H1 (cell line): Measurements from ENCODE around the gene PDIA6. TPM values are rescaled to one million over a fixed set of nuclear protein-coding genes. Genes with fewer than 3 reads are reported as not detected.

Experiments used
- BCL11A ChIP-seq, 2 experiments: IDR thresholded peaks; one replicate each; pipeline ENCODE4 v1.6.1; 2011; ENCODE audit warnings: low read depth in 2 of 2, low read length in 2 of 2, mild to moderate bottlenecking in 2 of 2
- CEBPB ChIP-seq: IDR thresholded peaks from 2 replicates; pipeline ENCODE4 v1.6.1; 2012; ENCODE audit warnings: low read depth, low read length
- FOSL1 ChIP-seq: IDR thresholded peaks from 2 replicates; pipeline ENCODE4 v1.6.1; 2011; ENCODE audit warnings: mild to moderate bottlenecking, low read depth, low read length, moderate library complexity; ENCODE audit not compliant: insufficient read depth
- POU5F1 ChIP-seq: IDR thresholded peaks from 2 replicates; pipeline ENCODE4 v1.6.1; 2011; ENCODE audit warnings: low read depth, mild to moderate bottlenecking, low read length, moderate library complexity
- RBBP5 ChIP-seq: IDR thresholded peaks from 2 replicates; pipeline ENCODE4 v1.7.1; 2012; ENCODE audit warnings: low read depth, mild to moderate bottlenecking, inconsistent platforms, low read length, moderate library complexity, borderline replicate concordance
- RXRA ChIP-seq: IDR thresholded peaks from 2 replicates; pipeline ENCODE4 v1.6.1; 2011; ENCODE audit warnings: low read depth, mild to moderate bottlenecking, low read length, moderate library complexity; ENCODE audit not compliant: insufficient read depth
- TAF1 ChIP-seq: IDR thresholded peaks from 2 replicates; pipeline ENCODE4 v1.6.1; 2011; ENCODE audit warnings: mild to moderate bottlenecking, low read depth, low read length
- TCF12 ChIP-seq: IDR thresholded peaks from 2 replicates; pipeline ENCODE4 v1.6.1; 2011; ENCODE audit warnings: low read depth, mild to moderate bottlenecking, low read length
- polyA plus RNA-seq, 7 experiments: library from polyadenylated mRNA; depleted of rRNA in 3 of 7; stranded (reverse) in 5 of 7; unstranded in 2 of 7; fragments of >200 nt in 5 of 7; fragments of 200-250 nt in 2 of 7; gene quantifications; 1 replicate in 5 of 7; 2 replicates in 1 of 7; 4 replicates in 1 of 7; pipeline versions ENCODE4 v1.2.1 to v1.2.3, GENCODE V29; 2011 to 2013; ENCODE audit warnings: missing spikeins in 2 of 7, mixed read lengths in 2 of 7
- total RNA-seq: library from RNA; stranded (reverse); fragmentation: NEBNext Ultra II Directional; extraction: Animal tissue kit (Norgen Biotek cat#: 25700); gene quantifications from 2 replicates; pipeline ENCODE4 v1.2.1, GENCODE V29; 2021
- TF ChIP-seq, protein P1 (sequence below): fragments of 300-600 bp; sonication (generic); IDR thresholded peaks from 2 replicates; pipeline ENCODE4 v1.7.1; 2012; ENCODE audit warnings: low read length, moderate library complexity, mild to moderate bottlenecking, inconsistent platforms; ENCODE audit not compliant: insufficient replicate concordance

Gene PDIA6
- total and polyA plus RNA-seq, 2 of the 8 experiments (the other 6 are each of a cell fraction or from before 2014, with no cell fraction given) = 181 to 384 TPM

DNA sequence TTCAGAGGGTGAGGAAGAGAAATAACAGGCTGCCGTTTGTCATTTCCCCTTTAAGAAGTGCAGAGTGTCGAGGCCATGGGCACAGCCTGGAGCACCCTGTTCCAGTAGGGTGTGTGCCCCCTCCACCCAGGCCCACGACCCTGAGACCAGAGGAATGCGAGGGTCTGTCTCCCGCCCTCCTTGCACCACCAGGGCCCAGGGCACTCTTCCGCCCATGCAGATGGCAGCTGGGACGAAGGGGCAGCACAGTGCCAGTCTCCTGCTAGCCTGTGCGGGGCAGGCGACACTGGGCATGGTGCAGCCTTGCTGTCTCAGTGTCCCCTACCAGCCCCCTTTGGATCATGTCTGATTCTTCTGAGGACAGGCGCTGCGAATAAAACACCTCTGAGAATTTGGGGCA, 15.8 kb upstream of the PDIA6 start (continued):
- TF ChIP-seq, protein P1, sequence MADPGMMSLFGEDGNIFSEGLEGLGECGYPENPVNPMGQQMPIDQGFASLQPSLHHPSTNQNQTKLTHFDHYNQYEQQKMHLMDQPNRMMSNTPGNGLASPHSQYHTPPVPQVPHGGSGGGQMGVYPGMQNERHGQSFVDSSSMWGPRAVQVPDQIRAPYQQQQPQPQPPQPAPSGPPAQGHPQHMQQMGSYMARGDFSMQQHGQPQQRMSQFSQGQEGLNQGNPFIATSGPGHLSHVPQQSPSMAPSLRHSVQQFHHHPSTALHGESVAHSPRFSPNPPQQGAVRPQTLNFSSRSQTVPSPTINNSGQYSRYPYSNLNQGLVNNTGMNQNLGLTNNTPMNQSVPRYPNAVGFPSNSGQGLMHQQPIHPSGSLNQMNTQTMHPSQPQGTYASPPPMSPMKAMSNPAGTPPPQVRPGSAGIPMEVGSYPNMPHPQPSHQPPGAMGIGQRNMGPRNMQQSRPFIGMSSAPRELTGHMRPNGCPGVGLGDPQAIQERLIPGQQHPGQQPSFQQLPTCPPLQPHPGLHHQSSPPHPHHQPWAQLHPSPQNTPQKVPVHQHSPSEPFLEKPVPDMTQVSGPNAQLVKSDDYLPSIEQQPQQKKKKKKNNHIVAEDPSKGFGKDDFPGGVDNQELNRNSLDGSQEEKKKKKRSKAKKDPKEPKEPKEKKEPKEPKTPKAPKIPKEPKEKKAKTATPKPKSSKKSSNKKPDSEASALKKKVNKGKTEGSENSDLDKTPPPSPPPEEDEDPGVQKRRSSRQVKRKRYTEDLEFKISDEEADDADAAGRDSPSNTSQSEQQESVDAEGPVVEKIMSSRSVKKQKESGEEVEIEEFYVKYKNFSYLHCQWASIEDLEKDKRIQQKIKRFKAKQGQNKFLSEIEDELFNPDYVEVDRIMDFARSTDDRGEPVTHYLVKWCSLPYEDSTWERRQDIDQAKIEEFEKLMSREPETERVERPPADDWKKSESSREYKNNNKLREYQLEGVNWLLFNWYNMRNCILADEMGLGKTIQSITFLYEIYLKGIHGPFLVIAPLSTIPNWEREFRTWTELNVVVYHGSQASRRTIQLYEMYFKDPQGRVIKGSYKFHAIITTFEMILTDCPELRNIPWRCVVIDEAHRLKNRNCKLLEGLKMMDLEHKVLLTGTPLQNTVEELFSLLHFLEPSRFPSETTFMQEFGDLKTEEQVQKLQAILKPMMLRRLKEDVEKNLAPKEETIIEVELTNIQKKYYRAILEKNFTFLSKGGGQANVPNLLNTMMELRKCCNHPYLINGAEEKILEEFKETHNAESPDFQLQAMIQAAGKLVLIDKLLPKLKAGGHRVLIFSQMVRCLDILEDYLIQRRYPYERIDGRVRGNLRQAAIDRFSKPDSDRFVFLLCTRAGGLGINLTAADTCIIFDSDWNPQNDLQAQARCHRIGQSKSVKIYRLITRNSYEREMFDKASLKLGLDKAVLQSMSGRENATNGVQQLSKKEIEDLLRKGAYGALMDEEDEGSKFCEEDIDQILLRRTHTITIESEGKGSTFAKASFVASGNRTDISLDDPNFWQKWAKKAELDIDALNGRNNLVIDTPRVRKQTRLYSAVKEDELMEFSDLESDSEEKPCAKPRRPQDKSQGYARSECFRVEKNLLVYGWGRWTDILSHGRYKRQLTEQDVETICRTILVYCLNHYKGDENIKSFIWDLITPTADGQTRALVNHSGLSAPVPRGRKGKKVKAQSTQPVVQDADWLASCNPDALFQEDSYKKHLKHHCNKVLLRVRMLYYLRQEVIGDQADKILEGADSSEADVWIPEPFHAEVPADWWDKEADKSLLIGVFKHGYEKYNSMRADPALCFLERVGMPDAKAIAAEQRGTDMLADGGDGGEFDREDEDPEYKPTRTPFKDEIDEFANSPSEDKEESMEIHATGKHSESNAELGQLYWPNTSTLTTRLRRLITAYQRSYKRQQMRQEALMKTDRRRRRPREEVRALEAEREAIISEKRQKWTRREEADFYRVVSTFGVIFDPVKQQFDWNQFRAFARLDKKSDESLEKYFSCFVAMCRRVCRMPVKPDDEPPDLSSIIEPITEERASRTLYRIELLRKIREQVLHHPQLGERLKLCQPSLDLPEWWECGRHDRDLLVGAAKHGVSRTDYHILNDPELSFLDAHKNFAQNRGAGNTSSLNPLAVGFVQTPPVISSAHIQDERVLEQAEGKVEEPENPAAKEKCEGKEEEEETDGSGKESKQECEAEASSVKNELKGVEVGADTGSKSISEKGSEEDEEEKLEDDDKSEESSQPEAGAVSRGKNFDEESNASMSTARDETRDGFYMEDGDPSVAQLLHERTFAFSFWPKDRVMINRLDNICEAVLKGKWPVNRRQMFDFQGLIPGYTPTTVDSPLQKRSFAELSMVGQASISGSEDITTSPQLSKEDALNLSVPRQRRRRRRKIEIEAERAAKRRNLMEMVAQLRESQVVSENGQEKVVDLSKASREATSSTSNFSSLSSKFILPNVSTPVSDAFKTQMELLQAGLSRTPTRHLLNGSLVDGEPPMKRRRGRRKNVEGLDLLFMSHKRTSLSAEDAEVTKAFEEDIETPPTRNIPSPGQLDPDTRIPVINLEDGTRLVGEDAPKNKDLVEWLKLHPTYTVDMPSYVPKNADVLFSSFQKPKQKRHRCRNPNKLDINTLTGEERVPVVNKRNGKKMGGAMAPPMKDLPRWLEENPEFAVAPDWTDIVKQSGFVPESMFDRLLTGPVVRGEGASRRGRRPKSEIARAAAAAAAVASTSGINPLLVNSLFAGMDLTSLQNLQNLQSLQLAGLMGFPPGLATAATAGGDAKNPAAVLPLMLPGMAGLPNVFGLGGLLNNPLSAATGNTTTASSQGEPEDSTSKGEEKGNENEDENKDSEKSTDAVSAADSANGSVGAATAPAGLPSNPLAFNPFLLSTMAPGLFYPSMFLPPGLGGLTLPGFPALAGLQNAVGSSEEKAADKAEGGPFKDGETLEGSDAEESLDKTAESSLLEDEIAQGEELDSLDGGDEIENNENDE = no peak
- TF ChIP-seq BCL11A (IDR thresholded peaks at IDR 0.05; ENCODE audit: low read depth in 2 of 2, low read length in 2 of 2) (no peak), TCF12 (no peak), TAF1 (no peak), POU5F1 (no peak), CEBPB (no peak), FOSL1 (no peak), RBBP5 (no peak), RXRA (no peak)
